ENCODE results near the gene CORO2A.

- TF ChIP-seq CTCF (tag by site-specific recombination; IDR thresholded peaks at IDR 0.05): no peak
- TF ChIP-seq ZBTB11 (tag by site-specific recombination; conservative IDR thresholded peaks at IDR 0.05; ENCODE audit: low read depth): no peak
- TF ChIP-seq YY1 (tag by site-specific recombination; IDR thresholded peaks at IDR 0.05): no peak
- no peak for TF ChIP-seq ZNF274 (IDR thresholded peaks at IDR 0.05; ENCODE audit: low read length)
- no peak for TF ChIP-seq ZNF274 (tag by site-specific recombination; IDR thresholded peaks at IDR 0.05; ENCODE audit: borderline replicate concordance)
- no peak for TF ChIP-seq ZBTB8A (tag by site-specific recombination; IDR thresholded peaks at IDR 0.05)
- TF ChIP-seq TCF7L2 (IDR thresholded peaks at IDR 0.05; ENCODE audit: borderline replicate concordance, low read depth, low read length): no peak
- no peak for TF ChIP-seq ZNF707 (tag by site-specific recombination; IDR thresholded peaks at IDR 0.05)
These were observed 39.5 kb upstream of the CORO2A start for GRCh38 chr9:98231770-98232478.
